Activated gamma-delta T cell treated with Interleukin-2 at 50 U/mL for 16 hours (primary cell): ENCODE data around the gene PRDM16.

Source experiments
- DNase-seq: peaks from one replicate; pipeline ENCODE4 v3.0.0-alpha.2; 2020

The PRDM16 gene

DNA sequence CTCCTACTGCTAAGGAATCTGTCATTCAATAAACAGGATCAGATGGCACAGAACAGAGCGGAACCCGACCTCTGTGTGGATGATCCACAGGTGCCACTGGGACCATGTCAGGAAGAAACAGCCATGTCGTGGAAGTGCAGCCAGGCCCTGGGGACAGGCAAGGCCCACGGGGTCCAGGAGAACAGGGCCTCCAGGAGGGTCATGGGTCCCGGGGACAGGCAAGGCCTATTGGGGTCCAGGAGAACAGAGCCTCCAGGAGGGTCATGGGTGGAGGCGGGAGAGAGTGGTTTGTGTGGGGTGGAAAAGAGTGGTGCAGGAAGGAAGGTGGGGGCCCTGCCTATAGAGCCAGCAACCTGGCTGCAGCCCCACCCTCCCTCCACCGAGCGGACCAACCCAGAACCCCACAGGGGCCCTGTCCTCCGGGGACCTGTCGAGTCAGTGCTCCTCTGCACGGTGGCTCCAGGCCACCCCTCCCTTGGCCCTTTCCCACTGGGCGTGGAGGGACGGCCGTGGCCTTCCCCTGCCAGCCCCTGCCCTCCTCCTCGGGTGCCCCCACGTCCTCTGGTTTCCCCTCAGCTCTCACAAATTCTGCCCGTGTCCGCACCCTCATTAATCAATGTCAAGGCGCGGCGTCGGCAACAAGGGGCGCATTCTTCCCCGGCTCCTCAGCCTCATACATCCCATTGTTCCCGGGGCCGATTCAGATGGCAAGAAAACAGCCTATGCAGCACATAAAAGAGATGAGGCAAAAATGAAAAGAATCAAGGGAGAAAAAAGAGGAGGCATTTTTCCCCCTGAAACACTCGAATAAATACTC is 146.4 kb downstream of the PRDM16 start:
- DNase-seq: no peak

DNA sequence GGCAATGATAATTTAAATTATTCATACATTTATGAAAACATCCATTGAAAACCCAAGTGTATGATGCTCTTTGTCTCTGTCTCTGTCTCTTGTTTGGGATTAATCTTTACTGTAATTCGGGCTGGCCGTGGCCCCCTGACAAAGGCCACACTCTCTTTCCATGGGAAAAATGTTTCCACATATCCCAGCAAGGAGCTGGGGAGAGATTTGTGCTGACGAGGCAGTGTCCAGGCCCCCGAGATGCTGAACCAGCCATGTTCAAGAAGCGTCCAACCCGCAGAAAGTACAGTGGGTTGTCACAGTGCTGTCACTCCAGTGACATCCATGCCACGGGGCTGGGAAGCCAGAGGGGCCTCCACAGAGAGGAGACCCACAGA is 147.0 kb downstream of the PRDM16 start:
- no peak for DNase-seq

DNA sequence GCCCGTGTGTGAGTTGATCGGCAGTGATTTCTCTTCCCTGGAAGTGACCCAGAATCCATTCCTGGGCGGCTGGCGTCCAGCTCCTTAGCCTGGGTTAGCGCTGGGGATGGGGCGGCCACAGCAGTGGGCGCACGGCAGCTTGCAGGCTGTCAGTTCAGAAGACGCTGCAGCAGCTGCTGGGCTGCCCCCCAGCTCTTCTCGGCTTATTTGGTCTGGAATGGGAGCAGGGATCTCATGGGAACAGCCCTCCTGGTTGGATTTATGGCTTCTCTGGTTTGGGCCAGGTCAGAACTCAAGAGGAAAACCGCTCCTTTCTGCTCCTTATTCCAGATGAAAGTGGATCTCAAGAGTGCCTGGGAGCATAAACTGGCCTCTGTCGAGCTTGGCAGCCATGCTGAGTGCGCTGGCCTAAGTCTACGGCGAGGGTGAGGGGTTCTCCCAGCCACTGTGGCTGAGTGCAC is 148.2 kb downstream of the PRDM16 start:
- no peak for DNase-seq

DNA sequence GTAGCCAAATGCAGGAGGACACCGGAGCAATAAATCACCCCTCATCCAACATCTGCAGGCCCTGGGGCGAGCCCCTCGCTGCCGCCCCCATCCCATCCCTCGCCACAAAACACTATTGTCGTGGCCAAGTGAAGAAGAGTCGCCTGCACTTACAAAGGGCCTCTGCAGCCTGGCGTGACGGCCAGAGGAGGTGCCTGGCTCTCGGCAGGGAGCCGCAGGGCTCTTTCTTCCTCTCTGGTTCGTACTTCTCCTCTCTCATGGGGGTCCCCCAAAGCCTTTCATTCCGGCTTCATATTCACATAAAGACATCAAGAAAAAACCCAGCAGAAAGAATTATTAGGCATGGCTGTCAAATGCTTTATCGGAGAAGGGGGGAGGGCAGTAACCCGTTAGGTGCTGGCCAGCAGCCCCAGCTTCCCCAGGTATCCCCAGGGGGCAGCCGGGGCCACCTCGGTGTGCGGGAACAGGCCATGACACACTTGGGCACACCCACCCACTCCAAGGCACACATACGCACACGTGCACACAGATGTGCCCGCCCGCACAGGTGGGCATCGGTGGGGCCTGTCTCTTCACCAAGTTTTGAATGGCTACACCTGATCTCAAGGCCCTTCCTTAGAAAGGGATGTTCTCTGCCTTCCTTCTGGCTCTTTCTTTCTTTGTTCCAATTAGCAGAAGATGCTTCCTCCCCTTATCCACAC is 149.1 kb downstream of the PRDM16 start:
- no peak for DNase-seq

DNA sequence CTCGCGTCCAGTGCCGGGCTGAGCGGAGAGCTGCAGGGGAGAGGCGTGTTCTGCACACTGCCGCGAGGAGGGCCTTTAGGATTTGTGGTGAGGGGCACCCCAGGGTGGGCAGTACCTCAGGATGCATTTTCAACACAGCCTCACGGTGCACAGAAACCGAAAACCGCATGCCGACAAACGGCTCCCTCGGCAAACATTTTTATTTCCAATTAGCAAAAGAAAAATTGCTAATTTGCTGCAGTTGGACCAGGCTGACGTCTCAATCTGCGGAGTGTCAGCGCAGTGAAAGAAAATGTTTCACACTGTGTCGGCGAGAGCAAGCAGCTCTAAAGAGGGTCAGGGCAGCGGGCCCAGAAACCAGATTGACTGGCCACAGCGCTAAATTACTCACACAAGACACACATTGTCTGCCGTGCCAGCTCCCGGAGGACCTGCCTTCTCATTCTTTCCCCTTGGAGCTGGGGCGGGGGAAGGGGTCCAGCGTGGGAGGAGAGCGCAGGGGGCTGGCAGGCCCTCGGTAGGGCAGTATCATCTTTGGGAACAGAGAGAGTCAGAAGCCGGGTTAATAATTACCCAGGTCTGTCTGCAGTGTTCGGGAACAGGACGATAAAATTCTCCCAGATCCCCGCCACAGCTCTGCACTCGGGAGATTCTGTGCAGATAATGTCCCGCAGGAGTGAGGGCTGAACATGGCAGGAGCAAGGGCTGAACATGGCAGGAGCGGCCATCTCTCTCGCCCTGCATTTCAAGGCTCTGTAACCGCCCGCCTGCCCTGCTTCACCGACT is 150.2 kb downstream of the PRDM16 start:
- no peak for DNase-seq

DNA sequence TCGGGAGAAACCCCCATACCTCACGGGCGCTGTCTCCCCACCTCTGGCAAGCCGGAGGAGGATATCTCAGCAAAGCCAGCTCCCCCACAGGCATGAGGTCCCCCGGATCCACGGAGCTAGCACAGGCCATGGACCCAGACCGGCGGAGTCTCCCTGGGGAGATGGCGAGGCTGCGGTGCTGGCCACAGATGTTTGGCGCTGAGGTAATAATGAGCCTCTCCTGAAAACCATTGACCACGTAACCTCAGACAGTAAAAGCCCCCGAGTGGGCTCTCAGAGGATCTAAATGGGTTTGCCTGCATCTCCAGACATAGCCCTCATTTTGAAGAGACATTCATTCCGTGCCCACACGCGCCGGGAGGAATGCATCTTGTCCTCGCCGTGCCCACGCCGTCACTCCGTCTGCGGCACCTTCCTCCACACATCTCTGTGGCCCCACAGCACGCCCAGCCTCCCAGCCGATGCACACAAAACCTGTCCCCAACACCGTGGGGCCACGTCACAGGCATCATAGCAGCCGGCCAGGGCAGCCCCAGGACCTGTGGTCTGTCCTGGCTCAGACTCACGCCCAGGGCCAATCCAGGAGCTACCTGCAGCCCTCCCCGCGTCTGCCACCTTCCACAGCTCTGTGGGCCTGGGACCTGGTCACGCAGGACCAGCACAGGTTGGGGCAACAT is 150.9 kb downstream of the PRDM16 start:
- no peak for DNase-seq

DNA sequence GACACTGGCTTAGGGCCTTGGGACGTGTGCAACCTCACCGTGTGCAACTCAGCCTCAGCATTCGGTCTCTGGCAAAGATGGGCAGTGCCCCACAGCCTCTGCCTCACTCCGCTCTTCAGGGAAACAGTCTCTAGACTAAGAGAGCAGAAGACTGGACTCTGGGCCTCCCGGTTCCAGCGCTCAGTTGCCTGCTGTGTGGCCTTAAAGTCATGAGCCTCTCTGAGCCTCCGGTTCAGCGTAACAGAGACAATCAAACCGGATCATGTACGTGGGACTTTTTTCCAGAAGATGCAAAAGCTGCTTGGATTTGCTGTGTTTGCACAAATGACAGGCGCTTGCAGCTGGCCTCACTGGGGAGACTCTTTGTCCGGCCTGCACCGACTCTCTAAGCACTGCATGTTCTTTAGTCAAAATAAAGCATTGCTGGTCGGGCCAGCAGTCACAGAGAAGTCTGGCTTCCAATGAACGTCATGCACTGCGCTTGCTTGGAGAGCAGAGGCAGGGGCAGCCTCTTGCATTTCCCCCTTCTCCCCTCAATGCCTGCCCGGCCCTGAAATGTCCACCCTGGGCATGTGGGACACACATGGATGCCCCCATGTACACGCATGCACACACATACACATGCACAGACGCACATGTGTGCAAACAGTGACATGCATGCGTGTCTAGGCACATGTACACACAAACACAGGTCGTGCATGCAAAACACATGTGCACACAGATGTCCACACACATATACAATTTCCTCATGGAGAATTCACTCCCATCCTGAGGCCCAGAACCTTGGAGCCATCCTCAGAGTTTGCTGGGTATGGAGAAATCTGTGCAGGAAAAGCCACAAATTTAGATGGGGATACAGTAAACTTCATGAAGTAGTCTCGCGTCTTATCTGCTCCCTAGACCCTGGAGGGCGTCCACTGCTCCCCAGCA is 152.4 kb downstream of the PRDM16 start:
- DNase-seq: no peak

DNA sequence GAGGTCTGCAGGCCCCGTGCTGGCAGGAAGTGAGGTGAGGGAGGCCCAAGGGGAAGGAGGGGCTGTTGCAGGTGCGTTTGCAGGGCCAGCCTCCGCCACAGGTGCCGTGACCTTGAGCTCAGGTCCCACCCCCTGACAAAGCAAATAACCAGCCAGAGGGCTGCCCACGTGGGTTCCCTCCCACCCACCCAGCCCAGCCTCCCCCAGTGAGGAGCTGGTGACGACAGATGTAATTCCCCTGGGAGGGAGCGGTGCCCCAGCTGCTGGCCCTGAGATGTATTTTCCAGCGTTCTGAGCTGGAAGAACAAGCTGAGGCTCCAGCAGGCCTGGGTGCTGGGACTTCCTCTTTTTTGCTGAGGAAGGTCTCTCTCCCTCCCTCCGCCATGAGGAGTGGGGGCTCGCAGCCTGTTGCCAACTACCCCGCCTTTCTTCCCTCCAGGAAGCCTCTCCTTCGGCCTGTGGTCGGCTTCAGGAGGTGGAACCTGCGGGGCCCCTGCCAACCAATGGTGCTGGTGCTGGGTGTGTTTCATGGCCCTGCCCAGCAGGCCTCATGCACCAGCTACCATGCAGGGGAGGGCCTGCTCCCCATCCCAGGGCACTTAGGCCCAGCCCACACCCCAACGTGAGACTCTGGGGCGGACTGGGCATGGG is 153.2 kb downstream of the PRDM16 start:
- no peak for DNase-seq

DNA sequence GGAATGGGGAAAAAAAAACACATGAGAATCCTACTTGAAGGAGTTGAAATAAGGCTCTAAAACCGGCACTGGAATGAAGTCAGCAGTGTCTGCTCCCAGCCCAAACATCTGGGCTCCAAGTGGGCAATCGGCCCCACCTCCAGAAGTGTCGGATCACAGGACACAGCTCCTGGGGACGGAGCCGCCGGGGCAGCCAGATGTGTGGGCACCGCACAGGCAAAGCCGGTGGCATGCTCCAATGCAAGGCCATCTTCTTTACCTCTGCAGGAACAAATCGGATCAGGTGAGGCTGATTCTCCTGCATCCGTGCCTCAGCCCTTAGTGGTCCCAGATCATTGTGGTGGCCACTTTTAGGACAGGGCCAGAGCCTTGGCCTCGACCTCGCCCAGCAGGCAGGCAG is 156.7 kb downstream of the PRDM16 start:
- DNase-seq: no peak

DNA sequence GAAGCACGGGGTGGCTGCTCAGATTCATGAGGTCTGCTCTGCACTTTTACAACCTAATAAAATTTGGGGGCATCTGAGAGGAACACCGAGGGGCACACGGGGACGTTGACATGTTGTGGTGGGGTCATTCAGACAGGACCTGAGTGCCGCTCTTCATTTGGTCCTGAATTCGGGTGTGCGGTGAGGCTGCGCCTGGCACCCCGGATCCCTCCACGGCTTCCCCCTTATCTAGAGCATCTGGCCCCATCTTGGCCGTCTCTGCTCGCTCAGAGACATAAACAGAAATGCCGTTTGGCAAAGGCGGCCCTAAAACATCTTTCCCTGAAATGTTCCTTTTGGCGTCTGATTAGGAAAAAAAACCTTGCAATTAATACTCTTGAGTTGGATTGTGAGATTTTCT is 157.2 kb downstream of the PRDM16 start:
- DNase-seq: no peak

DNA sequence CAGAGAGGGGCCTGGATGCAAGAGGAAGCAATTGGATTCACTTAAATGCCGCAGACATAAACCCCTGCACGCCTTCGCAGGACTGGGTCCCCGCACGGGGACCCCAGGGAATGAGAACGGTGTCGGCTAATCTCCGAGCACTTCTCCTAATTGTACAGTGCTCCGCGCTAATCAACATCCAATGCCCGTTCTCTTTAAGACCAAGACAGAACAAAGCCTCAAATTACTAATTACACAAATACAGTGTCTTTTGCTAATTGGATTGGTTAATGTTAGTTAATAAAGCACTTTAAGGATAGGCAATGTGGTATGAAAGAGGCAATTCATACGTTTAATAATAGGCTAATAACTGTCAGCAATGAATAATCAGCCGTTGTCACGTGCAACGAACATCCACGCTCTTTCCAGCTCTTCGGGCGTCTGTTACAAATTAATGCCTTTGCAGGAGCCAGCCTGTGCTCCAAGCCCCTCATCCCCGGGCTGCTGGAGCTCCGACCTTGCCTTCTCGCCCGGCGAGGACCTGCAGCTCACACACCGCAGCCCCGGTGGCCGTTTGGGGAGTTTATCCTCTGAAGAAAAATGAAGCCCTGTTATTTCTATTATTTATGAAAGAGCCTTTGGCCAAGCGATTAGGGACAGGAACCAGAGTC is 157.8 kb downstream of the PRDM16 start:
- no peak for DNase-seq

DNA sequence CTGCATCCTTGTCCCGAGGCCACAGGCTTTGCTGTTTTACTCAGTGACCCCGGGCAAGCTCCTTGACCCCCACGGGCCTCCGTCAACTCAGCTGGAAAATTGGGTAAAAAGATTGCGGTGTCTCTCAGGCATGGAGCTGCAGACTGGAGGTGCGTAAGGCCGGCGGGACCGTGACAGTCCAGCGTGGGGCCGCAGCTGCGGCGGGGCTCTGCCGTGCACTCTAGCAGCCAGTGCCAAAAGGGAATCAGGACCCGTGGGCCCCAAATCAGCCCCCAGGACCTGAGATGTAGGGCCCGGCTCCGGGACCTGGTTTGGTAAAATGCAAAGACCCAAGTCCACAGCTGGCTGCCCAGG is 158.3 kb downstream of the PRDM16 start:
- DNase-seq: no peak

DNA sequence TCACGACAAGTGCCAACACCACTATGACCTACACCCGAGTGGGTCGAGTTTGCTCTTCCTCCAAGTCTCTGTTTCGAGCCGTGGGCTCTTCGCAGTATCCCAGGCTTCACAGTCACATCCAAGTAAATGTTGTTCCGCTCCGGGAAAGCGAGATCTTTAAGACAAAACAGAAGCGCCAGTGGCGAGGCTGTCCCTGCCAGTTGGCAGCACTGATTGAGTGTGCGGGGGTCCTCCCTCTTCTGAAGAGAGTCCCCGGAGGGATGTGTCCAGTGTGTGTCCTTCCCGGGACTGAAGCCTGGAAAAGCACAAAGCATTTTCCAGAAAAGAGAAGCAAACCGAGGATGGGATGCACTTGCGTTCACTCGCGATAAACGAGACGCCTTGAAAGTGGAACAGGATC is 158.9 kb downstream of the PRDM16 start:
- DNase-seq: no peak

DNA sequence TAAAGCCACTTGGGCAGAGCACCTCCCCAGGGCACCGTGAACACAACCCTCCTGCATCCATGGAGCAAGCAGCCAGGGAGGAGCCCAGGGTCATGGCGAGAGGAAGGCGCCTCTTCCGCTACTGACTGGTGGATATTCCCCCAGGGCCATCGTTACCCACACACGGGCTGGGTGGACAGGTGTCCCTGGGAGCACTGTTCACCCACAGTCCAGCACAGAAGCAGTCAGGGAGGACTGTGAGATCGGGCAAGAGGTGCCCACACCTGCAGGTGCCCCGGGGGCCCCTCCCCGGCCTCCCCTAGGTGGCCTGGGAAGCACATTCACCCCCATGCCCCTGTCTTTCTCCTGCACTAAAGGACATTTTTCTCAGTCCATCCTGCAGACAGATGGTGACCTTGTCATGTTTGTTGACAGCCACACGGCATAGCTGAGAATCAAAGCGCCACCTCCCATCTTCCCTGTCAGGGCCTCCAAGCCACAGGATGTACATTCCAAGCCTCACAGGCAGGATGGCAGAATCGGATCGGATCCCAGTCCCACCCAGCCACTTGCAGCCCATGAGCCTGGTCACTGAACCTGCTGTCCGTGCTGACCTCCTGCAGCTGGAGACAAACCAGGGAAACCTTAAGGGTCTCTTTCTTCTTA is 160.2 kb downstream of the PRDM16 start:
- no peak for DNase-seq

DNA sequence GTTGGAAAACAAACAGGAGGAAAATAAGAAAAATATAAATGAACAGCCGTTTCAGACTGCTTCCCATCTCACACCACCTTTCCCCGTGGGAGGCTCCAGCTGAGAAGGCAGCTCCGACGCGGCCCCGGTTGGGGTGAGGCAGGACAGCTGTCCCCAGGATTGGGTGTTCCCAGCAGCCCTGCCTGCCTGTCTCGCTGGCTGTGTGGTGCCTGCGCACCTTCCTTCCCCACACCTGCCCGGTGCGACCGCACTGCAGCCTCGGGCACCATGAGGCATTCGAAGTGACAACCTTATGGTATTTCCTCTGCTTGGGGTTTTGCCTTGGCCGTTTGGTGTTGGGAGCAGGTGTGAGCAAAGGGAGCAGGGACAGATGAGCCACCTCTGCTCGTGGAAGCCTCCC is 161.6 kb downstream of the PRDM16 start:
- DNase-seq: no peak

DNA sequence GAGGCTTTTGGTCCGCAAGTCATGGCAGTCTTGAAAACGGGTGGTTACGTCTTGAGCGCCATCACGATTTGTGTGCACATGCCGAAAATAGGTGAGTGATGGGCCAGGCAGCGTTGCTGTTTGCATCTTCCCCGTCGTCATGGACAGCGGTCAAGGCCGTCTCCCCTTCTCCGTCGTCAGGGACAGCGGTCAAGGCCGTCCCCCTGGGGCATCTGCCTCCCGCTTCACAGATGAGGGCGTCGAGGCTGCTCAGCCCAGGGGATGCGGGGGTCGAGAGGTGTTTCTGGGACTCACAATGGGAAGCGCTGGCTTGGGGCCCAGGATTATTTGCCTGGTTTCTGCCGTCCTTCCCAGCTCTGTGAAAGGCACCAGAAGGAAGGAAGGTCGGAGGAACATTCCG is 162.2 kb downstream of the PRDM16 start:
- DNase-seq: no peak

DNA sequence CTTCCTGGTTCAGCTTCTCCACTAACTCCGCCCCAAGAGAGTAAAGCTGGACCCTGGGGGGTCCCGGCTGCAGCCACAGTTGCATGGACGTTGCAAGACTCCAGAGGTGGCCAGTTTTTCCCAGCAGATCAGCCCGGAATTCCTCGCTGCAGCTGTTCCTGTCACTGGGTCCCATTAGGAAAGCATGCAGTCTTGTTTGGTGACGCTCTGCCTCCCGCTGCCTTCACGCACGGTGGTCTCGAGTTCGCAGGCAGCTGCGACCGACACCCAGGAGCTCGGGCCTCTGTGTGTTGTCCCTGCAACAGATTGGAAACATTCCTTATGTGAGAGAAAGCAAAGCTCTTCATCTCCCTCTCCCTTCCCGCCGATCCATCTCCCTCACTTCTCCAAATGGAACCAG is 162.8 kb downstream of the PRDM16 start:
- DNase-seq: no peak

DNA sequence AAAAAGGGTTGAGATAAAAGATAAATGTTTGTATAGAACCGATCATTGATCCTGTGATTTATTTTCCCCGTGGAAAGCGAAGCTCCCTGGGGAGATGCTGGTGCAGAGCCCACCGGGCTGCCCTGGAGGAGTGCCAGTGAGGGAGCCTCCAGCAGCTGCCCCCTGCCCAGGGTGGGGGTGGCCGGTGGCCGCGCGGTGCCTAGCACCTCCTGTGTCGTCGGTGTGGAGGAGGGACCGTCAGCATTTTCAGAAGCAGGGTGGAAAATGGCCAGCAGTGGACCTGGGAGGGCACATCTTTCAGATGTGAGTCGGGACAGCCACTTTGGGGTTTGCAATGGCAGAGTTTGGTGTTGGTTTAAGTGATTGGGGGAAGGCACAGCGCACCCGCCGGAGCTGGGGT is 164.0 kb downstream of the PRDM16 start:
- no peak for DNase-seq

DNA sequence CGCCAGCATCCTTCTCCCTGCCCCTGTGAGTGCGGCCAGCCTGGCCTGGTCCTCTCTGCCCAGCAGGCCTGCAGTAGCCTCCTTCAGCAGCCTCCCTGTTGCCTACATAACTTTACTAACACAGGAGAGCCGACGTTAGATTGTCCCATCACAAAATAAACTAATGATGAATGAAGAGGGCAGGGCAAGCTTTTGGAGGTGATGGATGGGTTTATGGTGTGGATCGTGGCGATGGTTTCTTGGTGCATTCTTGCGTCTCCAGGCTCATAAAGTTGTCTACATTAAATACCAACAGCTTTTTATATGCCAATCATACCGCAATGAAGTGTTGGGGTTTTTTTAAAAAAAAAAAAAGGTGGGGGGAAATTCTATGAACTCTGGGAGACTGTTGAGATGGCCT is 164.5 kb downstream of the PRDM16 start:
- no peak for DNase-seq

DNA sequence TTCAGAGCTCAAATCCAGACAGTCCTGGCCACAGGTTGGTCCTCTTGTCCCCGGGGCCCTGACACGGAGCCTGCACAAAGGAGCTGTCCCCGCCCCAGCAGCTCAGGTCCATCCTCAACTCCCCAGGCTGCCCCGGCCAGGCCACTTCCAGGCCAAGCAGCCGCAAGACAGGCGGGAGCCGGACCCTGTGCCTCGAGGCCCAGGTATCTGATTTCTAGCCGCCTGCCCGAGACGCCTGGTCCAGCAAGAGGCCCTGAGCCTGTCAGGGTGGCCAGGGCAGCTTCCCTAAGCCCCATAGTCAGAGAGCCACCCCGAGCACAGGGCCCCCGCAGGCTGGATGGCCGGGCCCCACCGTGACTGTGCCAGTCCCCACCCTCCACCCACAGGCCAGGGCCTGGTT is 165.3 kb downstream of the PRDM16 start:
- no peak for DNase-seq

DNA sequence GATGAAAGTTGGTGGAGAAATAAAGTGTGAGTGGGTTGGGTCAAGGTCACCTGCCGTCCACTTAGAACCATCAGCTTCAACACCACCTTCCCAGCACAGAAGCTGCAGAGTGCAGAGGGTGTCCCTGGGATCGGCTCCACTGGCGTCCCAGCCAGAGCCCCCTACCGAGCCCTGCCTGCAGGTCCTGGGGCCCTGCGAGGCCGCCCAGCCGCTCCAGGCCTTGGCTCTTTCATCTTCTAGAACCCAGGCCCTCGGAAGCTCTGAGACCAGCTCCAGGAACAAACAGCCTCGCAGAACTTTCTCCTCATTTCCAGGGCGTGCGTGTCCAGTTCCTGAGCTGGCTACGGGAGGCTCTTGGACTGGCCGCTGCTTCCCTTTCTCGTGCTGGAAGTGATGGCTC is 166.0 kb downstream of the PRDM16 start:
- DNase-seq: no peak
